HepG2 (cell line): Measurements from ENCODE around the gene NKD1. TPM values are rescaled to one million over a fixed set of nuclear protein-coding genes. Genes with fewer than 3 reads are reported as not detected.

Source experiments
- FOXJ3 ChIP-seq: sonication (generic); formaldehyde crosslinking; IDR thresholded peaks from 2 replicates; pipeline ENCODE4 v1.4.0; 2020; ENCODE audit warnings: missing genetic modification reagents, mild to moderate bottlenecking, borderline replicate concordance
- HNF4G ChIP-seq, 2 experiments: sonication (generic) in 1 of 2; formaldehyde crosslinking in 1 of 2; IDR thresholded peaks; 2 replicates each; pipeline versions ENCODE4 v1.4.0 to v1.6.1; 2011 to 2020; ENCODE audit warnings: borderline replicate concordance in 2 of 2, low read depth in 2 of 2, mild to moderate bottlenecking in 2 of 2, low read length in 1 of 2, missing genetic modification reagents in 1 of 2, moderate library complexity in 1 of 2
- HOXA3 ChIP-seq: sonication (generic); formaldehyde crosslinking; IDR thresholded peaks from 2 replicates; pipeline ENCODE4 v1.5.0; 2020; ENCODE audit warnings: missing genetic modification reagents
- IKZF4 ChIP-seq: sonication (generic); formaldehyde crosslinking; IDR thresholded peaks from 2 replicates; pipeline ENCODE4 v1.5.1; 2020; ENCODE audit warnings: borderline replicate concordance, mild to moderate bottlenecking, low read depth, missing genetic modification reagents; ENCODE audit errors: not compliant biosample characterization
- NPAS2 ChIP-seq: sonication (generic); formaldehyde crosslinking; IDR thresholded peaks from 2 replicates; pipeline ENCODE4 v1.8.0; 2022; ENCODE audit warnings: mild to moderate bottlenecking, missing genetic modification reagents, borderline replicate concordance
- PHF21A ChIP-seq: sonication (generic); formaldehyde crosslinking; IDR thresholded peaks from 2 replicates; pipeline ENCODE4 v1.5.0; 2020; ENCODE audit warnings: mild to moderate bottlenecking, missing genetic modification reagents
- RAD51 ChIP-seq: fragments of 450-650 bp; IDR thresholded peaks from 2 replicates; pipeline ENCODE4 v1.6.1; 2016; ENCODE audit warnings: borderline replicate concordance
- SAFB2 ChIP-seq: sonication (generic); formaldehyde crosslinking; IDR thresholded peaks from 2 replicates; pipeline ENCODE4 v1.5.1; 2020; ENCODE audit warnings: missing genetic modification reagents, low read depth, mild to moderate bottlenecking, borderline replicate concordance
- SMYD3 ChIP-seq: sonication (generic); formaldehyde crosslinking; IDR thresholded peaks from 2 replicates; pipeline ENCODE4 v1.8.1; 2023; ENCODE audit warnings: mild to moderate bottlenecking, missing genetic modification reagents
- STAT5B ChIP-seq: sonication (generic); formaldehyde crosslinking; IDR thresholded peaks from 2 replicates; pipeline ENCODE4 v1.4.0; 2020; ENCODE audit warnings: missing genetic modification reagents
- TCF7L2 ChIP-seq: IDR thresholded peaks from 2 replicates; pipeline ENCODE4 v1.6.1; 2011; ENCODE audit warnings: mild to moderate bottlenecking, low read depth, low read length, moderate library complexity
- TEAD3 ChIP-seq: optimal IDR thresholded peaks from 2 replicates; pipeline ENCODE3; 2016; ENCODE audit warnings: borderline replicate concordance
- TP53 ChIP-seq: sonication (generic); formaldehyde crosslinking; conservative IDR thresholded peaks from 2 replicates; pipeline ENCODE4 v1.4.0; 2020; ENCODE audit warnings: missing genetic modification reagents
- ZBTB33 ChIP-seq: sonication (generic); formaldehyde crosslinking; IDR thresholded peaks from 2 replicates; pipeline ENCODE4 v1.4.0; 2020; ENCODE audit warnings: missing genetic modification reagents
- ZEB1 ChIP-seq: IDR thresholded peaks from 2 replicates; pipeline ENCODE4 v1.6.1; 2012; ENCODE audit warnings: mild to moderate bottlenecking, low read depth, inconsistent platforms; ENCODE audit not compliant: insufficient replicate concordance
- ZNF124 ChIP-seq: sonication (generic); formaldehyde crosslinking; IDR thresholded peaks from 2 replicates; pipeline ENCODE4 v1.4.0; 2020; ENCODE audit warnings: missing genetic modification reagents
- ZNF292 ChIP-seq: sonication (generic); formaldehyde crosslinking; IDR thresholded peaks from 2 replicates; pipeline ENCODE4 v1.8.1; 2022; ENCODE audit warnings: mild to moderate bottlenecking, low read depth, missing genetic modification reagents, borderline replicate concordance
- ZNF326 ChIP-seq: sonication (generic); formaldehyde crosslinking; IDR thresholded peaks from 2 replicates; pipeline ENCODE4 v1.4.0; 2020; ENCODE audit warnings: missing genetic modification reagents, borderline replicate concordance
- ZNF33B ChIP-seq: sonication (generic); formaldehyde crosslinking; IDR thresholded peaks from 2 replicates; pipeline ENCODE4 v1.5.1; 2020; ENCODE audit warnings: mild to moderate bottlenecking, missing genetic modification reagents
- ZNF572 ChIP-seq: sonication (generic); formaldehyde crosslinking; IDR thresholded peaks from 2 replicates; pipeline ENCODE4 v1.5.1; 2020; ENCODE audit warnings: mild to moderate bottlenecking, missing genetic modification reagents
- ZNF709 ChIP-seq: sonication (generic); formaldehyde crosslinking; IDR thresholded peaks from 2 replicates; pipeline ENCODE4 v1.5.0; 2020; ENCODE audit warnings: mild to moderate bottlenecking, missing genetic modification reagents
- ZNF75D ChIP-seq: sonication (generic); formaldehyde crosslinking; IDR thresholded peaks from 2 replicates; pipeline ENCODE4 v1.8.1; 2023; ENCODE audit warnings: missing genetic modification reagents, mild to moderate bottlenecking, borderline replicate concordance
- ZNF770 ChIP-seq: sonication (generic); formaldehyde crosslinking; IDR thresholded peaks from 2 replicates; pipeline ENCODE4 v1.5.0; 2020; ENCODE audit warnings: mild to moderate bottlenecking, missing genetic modification reagents
- ZZZ3 ChIP-seq: sonication (generic); formaldehyde crosslinking; IDR thresholded peaks from 2 replicates; pipeline ENCODE4 v1.4.0; 2020; ENCODE audit warnings: missing genetic modification reagents, mild to moderate bottlenecking, borderline replicate concordance
- polyA plus RNA-seq, 8 experiments: library from polyadenylated mRNA; depleted of rRNA in 3 of 8; stranded (reverse) in 7 of 8; unstranded in 1 of 8; fragments of >200 nt; fragmentation: Illumina TruSeq in 4 of 8; extraction: Trizol in 4 of 8; gene quantifications; 2 replicates each; pipeline versions ENCODE4 v1.2.1 to v1.2.3, GENCODE V29; 2011 to 2016; ENCODE audit warnings: low read depth in 4 of 8, missing spikeins in 1 of 8, mixed read lengths in 1 of 8; ENCODE audit not compliant: insufficient read depth in 1 of 8
- total RNA-seq, 5 experiments: library from RNA; depleted of rRNA; stranded (reverse); fragments of >200 nt; fragmentation: Illumina TruSeq; extraction: Trizol; gene quantifications; 2 replicates each; pipeline ENCODE4 v1.2.3, GENCODE V29; 2016; ENCODE audit warnings: low read depth in 1 of 5
- TF ChIP-seq, protein P1 (sequence below): sonication (generic); formaldehyde crosslinking; IDR thresholded peaks from 2 replicates; pipeline ENCODE4 v1.4.0; 2020; ENCODE audit warnings: low read depth, mild to moderate bottlenecking, missing genetic modification reagents

NKD1 gene
- total and polyA plus RNA-seq, 2 of the 13 experiments (the other 11 are each of a cell fraction or from before 2014, with no cell fraction given), result 70.4 to 121 TPM

- TF ChIP-seq ZBTB33 (CRISPR knock-in tag), result peak; percentile 46; the same call in 1 of the 2 replicates
- peak; percentile 76 for TF ChIP-seq TEAD3 (CRISPR knock-in tag)
- TF ChIP-seq TP53 (CRISPR knock-in tag), result no peak
- TF ChIP-seq, protein P1, sequence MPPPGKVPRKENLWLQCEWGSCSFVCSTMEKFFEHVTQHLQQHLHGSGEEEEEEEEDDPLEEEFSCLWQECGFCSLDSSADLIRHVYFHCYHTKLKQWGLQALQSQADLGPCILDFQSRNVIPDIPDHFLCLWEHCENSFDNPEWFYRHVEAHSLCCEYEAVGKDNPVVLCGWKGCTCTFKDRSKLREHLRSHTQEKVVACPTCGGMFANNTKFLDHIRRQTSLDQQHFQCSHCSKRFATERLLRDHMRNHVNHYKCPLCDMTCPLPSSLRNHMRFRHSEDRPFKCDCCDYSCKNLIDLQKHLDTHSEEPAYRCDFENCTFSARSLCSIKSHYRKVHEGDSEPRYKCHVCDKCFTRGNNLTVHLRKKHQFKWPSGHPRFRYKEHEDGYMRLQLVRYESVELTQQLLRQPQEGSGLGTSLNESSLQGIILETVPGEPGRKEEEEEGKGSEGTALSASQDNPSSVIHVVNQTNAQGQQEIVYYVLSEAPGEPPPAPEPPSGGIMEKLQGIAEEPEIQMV (CRISPR knock-in tag), result 0 out of 2 replicates have a peak, but pooled peaks have one; percentile 37
- TF ChIP-seq ZNF770 (CRISPR knock-in tag), result peak; percentile 51
- no peak for TF ChIP-seq ZEB1
- TF ChIP-seq HOXA3 (CRISPR knock-in tag), result no peak
- no peak for TF ChIP-seq ZNF75D
- peak; percentile 82 for TF ChIP-seq HNF4G (IDR thresholded peaks at IDR 0.05; ENCODE audit: borderline replicate concordance, low read depth, low read length)
- TF ChIP-seq HNF4G (CRISPR knock-in tag; IDR thresholded peaks at IDR 0.05; ENCODE audit: borderline replicate concordance, low read depth), result peak; percentile 89
- TF ChIP-seq IKZF4 (CRISPR knock-in tag), result no peak
- TF ChIP-seq ZZZ3 (CRISPR knock-in tag), result no peak
- TF ChIP-seq ZNF572 (CRISPR knock-in tag), result peak; percentile 81; the same call in 1 of the 2 replicates
- TF ChIP-seq TCF7L2, result no peak
- TF ChIP-seq PHF21A (CRISPR knock-in tag), result 0 out of 2 replicates have a peak, but pooled peaks have one; percentile 28
- TF ChIP-seq RAD51, result no peak
- TF ChIP-seq STAT5B (CRISPR knock-in tag), result no peak
- no peak for TF ChIP-seq FOXJ3 (CRISPR knock-in tag)
- no peak for TF ChIP-seq NPAS2
- no peak for TF ChIP-seq SAFB2 (CRISPR knock-in tag)
- no peak for TF ChIP-seq ZNF33B
- TF ChIP-seq SMYD3 (CRISPR knock-in tag), result peak; percentile 37; the same call in 1 of the 2 replicates
- no peak for TF ChIP-seq ZNF709
- TF ChIP-seq ZNF124 (CRISPR knock-in tag), result no peak
- peak; percentile 94; the same call in 1 of the 2 replicates for TF ChIP-seq ZNF292 (CRISPR knock-in tag)
- TF ChIP-seq ZNF326 (CRISPR knock-in tag), result no peak
These were observed 120.3 kb downstream of the NKD1 start (continued) for GRCh38 chr16:50668368-50669008.
